HepG2 (cell line): ENCODE data around the gene ZPR1. TPM values are rescaled to one million over a fixed set of nuclear protein-coding genes. Genes with fewer than 3 reads are reported as not detected.
A peak's percentile ranks its signal among the peaks of the same experiment; 100 is the strongest.

Experiments
- ATAC-seq: fragments of 200-7000 bp; cut with Tn5 transposase; 3 replicates; pipeline ENCODE4 v1.9.1; 2020; ENCODE audit warnings: mild to moderate bottlenecking, moderate library complexity
- BruUV-seq: library from RNA; stranded (reverse); fragments of 400-500 nt; replicated peaks from 2 replicates; lab custom pipeline; 2021; lab: Mats Ljungman, UMichigan
- CTCF ChIA-PET: fragments of 300-600 bp; formaldehyde crosslinking; extraction: SDS; loops from one replicate; lab custom pipeline; 2021; ENCODE audit warnings: low total read pairs, inconsistent platforms, low intra/inter-chr PET ratio; lab: Yijun Ruan, JAX
- POLR2A ChIA-PET: fragments of 350-600 bp; sonication (Branson Sonifier 250); formaldehyde crosslinking; loops from one replicate; lab custom pipeline; 2020; ENCODE audit warnings: antibody characterized with exemption, inconsistent platforms; lab: Yijun Ruan, JAX
- DNase-seq: peaks from one replicate; pipeline ENCODE4 v3.0.0-alpha.2; 2015; ENCODE audit warnings: low spot score
- FAIRE-seq: peaks from 3 replicates; lab custom pipeline; 2011; peaks lifted over from hg19 to GRCh38; lab: Jason Lieb, UNC
- H2AFZ ChIP-seq: one replicate; pipeline ENCODE4 v1.6.1; 2011; ENCODE audit warnings: low read length, inconsistent platforms
- H3K27ac ChIP-seq: fragments of 300-600 bp; 3 replicates; pipeline ENCODE4 v1.8.0; 2011; ENCODE audit warnings: mixed run types, mild to moderate bottlenecking, mixed read lengths, low read length, inconsistent platforms; ENCODE audit not compliant: insufficient read depth; ENCODE audit errors: extremely low read length
- H3K27me3 ChIP-seq, 2 experiments: fragments of 200-600 bp in 1 of 2; 2 replicates in 1 of 2; 3 replicates in 1 of 2; pipeline versions ENCODE4 v1.6.0 to v1.8.0; 2011; ENCODE audit warnings: low read length in 2 of 2, mild to moderate bottlenecking in 2 of 2, moderate library complexity in 2 of 2, inconsistent platforms in 1 of 2; ENCODE audit not compliant: insufficient read depth in 2 of 2, control insufficient read depth in 1 of 2
- H3K36me3 ChIP-seq, 2 experiments: fragments of 200-600 bp in 1 of 2; replicated peaks in 1 of 2; 2 replicates in 1 of 2; 3 replicates in 1 of 2; pipeline versions ENCODE4 v1.5.1 to v1.8.0; 2011; ENCODE audit warnings: low read length in 2 of 2, inconsistent platforms in 1 of 2; ENCODE audit not compliant: insufficient read depth in 2 of 2, control insufficient read depth in 1 of 2
- H3K4me1 ChIP-seq: 2 replicates; pipeline ENCODE4 v1.5.1; 2012; ENCODE audit warnings: low read length, inconsistent platforms; ENCODE audit not compliant: insufficient read depth
- H3K4me2 ChIP-seq: 2 replicates; pipeline ENCODE4 v1.6.0; 2011; ENCODE audit warnings: low read depth, low read length, inconsistent platforms
- H3K4me3 ChIP-seq, 3 experiments: fragments of 200-600 bp in 1 of 3; sonication (generic), shearing (Covaris generic) in 1 of 3; replicated peaks in 1 of 3; 2 replicates each; pipeline ENCODE4 v1.5.1; 2011 to 2016; ENCODE audit warnings: low read length in 3 of 3, inconsistent platforms in 2 of 3, low read depth in 2 of 3, mild to moderate bottlenecking in 2 of 3, control low read depth in 1 of 3, mixed read lengths in 1 of 3; ENCODE audit not compliant: insufficient read depth in 1 of 3
- H3K79me2 ChIP-seq: one replicate; pipeline ENCODE4 v1.6.1; 2011; ENCODE audit warnings: low read length, inconsistent platforms; ENCODE audit not compliant: insufficient read depth
- H3K9ac ChIP-seq: 2 replicates; pipeline ENCODE4 v1.6.0; 2011; ENCODE audit warnings: mild to moderate bottlenecking, low read depth, low read length, inconsistent platforms; ENCODE audit not compliant: insufficient read depth
- H3K9me3 ChIP-seq: 2 replicates; pipeline ENCODE4 v1.5.1; 2012; ENCODE audit warnings: mild to moderate bottlenecking, low read length
- H4K20me1 ChIP-seq: 2 replicates; pipeline ENCODE4 v1.6.0; 2011; ENCODE audit warnings: inconsistent platforms, mild to moderate bottlenecking, low read length, moderate library complexity; ENCODE audit not compliant: insufficient read depth
- AGO2 ChIP-seq: fragments of 200-400 bp; formaldehyde crosslinking; optimal IDR thresholded peaks from 2 replicates; pipeline ENCODE3; 2017; ENCODE audit warnings: mild to moderate bottlenecking, low read depth, low read length, moderate library complexity
- CCAR2 ChIP-seq: fragments of 200-400 bp; formaldehyde crosslinking; optimal IDR thresholded peaks from 2 replicates; pipeline ENCODE3; 2018; ENCODE audit warnings: low read depth, mild to moderate bottlenecking, low read length, moderate library complexity
- ESRRA ChIP-seq: sonication (generic); formaldehyde crosslinking; IDR thresholded peaks from 2 replicates; pipeline ENCODE4 v1.5.1; 2020; ENCODE audit warnings: mild to moderate bottlenecking, low read depth, missing genetic modification reagents
- HDAC6 ChIP-seq: fragments of 200-600 bp; sonication (generic); IDR thresholded peaks from 2 replicates; pipeline ENCODE4 v1.7.0; 2017; ENCODE audit warnings: mild to moderate bottlenecking, antibody characterized with exemption, low read length, low read depth
- HNRNPLL ChIP-seq: fragments of 200-400 bp; formaldehyde crosslinking; IDR thresholded peaks from 2 replicates; pipeline ENCODE4 v1.6.1; 2017; ENCODE audit warnings: mild to moderate bottlenecking, low read depth, low read length; ENCODE audit not compliant: poor library complexity, severe bottlenecking
- MTA1 ChIP-seq: sonication (generic); formaldehyde crosslinking; IDR thresholded peaks from 2 replicates; pipeline ENCODE4 v1.4.0; 2020; ENCODE audit warnings: missing genetic modification reagents, mild to moderate bottlenecking, borderline replicate concordance
- PITX1 ChIP-seq: sonication (generic); formaldehyde crosslinking; IDR thresholded peaks from 2 replicates; pipeline ENCODE4 v1.5.1; 2020; ENCODE audit warnings: mild to moderate bottlenecking, missing genetic modification reagents
- RBFOX2 ChIP-seq: fragments of 200-400 bp; formaldehyde crosslinking; IDR thresholded peaks from 2 replicates; pipeline ENCODE4 v1.6.1; 2017; ENCODE audit warnings: low read depth, mild to moderate bottlenecking, low read length
- SIN3A ChIP-seq: IDR thresholded peaks from 2 replicates; pipeline ENCODE4 v1.6.1; 2011; ENCODE audit warnings: low read depth, mild to moderate bottlenecking, control low read depth, low read length, borderline replicate concordance
- TBX3 ChIP-seq: fragments of 450-650 bp; IDR thresholded peaks from 2 replicates; pipeline ENCODE4 v1.6.1; 2017; ENCODE audit warnings: antibody characterized with exemption, mild to moderate bottlenecking, inconsistent platforms, borderline replicate concordance
- ZC3H13 ChIP-seq: sonication (generic); formaldehyde crosslinking; IDR thresholded peaks from 2 replicates; pipeline ENCODE4 v1.8.1; 2023; ENCODE audit warnings: mild to moderate bottlenecking, missing genetic modification reagents, moderate library complexity
- ZFP90 ChIP-seq: sonication (generic); formaldehyde crosslinking; IDR thresholded peaks from 2 replicates; pipeline ENCODE4 v1.8.0; 2022; ENCODE audit warnings: missing genetic modification reagents, mild to moderate bottlenecking, inconsistent platforms, borderline replicate concordance
- ZMYM3 ChIP-seq: sonication (generic); formaldehyde crosslinking; IDR thresholded peaks from 2 replicates; pipeline ENCODE4 v1.5.1; 2020; ENCODE audit warnings: mild to moderate bottlenecking, missing genetic modification reagents
- ZNF121 ChIP-seq: sonication (generic); formaldehyde crosslinking; IDR thresholded peaks from 2 replicates; pipeline ENCODE4 v1.5.0; 2020; ENCODE audit warnings: mild to moderate bottlenecking, missing genetic modification reagents
- ZNF160 ChIP-seq: sonication (generic); formaldehyde crosslinking; IDR thresholded peaks from 2 replicates; pipeline ENCODE4 v1.8.0; 2022; ENCODE audit warnings: mild to moderate bottlenecking, inconsistent platforms, missing genetic modification reagents
- ZNF232 ChIP-seq: sonication (generic); formaldehyde crosslinking; IDR thresholded peaks from 2 replicates; pipeline ENCODE4 v1.4.0; 2020; ENCODE audit warnings: missing genetic modification reagents, borderline replicate concordance
- ZNF34 ChIP-seq: sonication (generic); formaldehyde crosslinking; IDR thresholded peaks from 2 replicates; pipeline ENCODE4 v1.4.0; 2020; ENCODE audit warnings: mild to moderate bottlenecking, missing genetic modification reagents, borderline replicate concordance
- ZNF709 ChIP-seq: sonication (generic); formaldehyde crosslinking; IDR thresholded peaks from 2 replicates; pipeline ENCODE4 v1.5.0; 2020; ENCODE audit warnings: mild to moderate bottlenecking, missing genetic modification reagents
- ZNF737 ChIP-seq: sonication (generic); formaldehyde crosslinking; IDR thresholded peaks from 2 replicates; pipeline ENCODE4 v1.5.0; 2020; ENCODE audit warnings: missing genetic modification reagents, mild to moderate bottlenecking, borderline replicate concordance
- ZNF749 ChIP-seq: sonication (generic); formaldehyde crosslinking; IDR thresholded peaks from 2 replicates; pipeline ENCODE4 v1.8.0; 2022; ENCODE audit warnings: mild to moderate bottlenecking, missing genetic modification reagents, moderate library complexity, borderline replicate concordance
- WGBS: methylation state at CpG from one replicate; pipeline ENCODE4 v1.1.6; 2017; ENCODE audit warnings: low lambda C conversion rate; 5-methylcytosine and 5-hydroxymethylcytosine counted together
- in situ Hi-C: cut with HindIII; loops from 2 replicates; pipeline ENCODE4 v1.10.0; 2017; ENCODE audit warnings: low pct_unique_long_range_greater_than_20kb; ENCODE audit not compliant: extremely low pct_ligation_motif_present
- intact Hi-C: fragments of 100-400 bp; cut with micrococcal nuclease; formaldehyde crosslinking; loops from one replicate; pipeline ENCODE4 v1.10.0; 2022; ENCODE audit not compliant: unreplicated experiment
- polyA plus RNA-seq, 8 experiments: library from polyadenylated mRNA; depleted of rRNA in 3 of 8; stranded (reverse) in 7 of 8; unstranded in 1 of 8; fragments of >200 nt; fragmentation: Illumina TruSeq in 4 of 8; extraction: Trizol in 4 of 8; gene quantifications; 2 replicates each; pipeline versions ENCODE4 v1.2.1 to v1.2.3, GENCODE V29; 2011 to 2016; ENCODE audit warnings: low read depth in 4 of 8, missing spikeins in 1 of 8, mixed read lengths in 1 of 8; ENCODE audit not compliant: insufficient read depth in 1 of 8
- total RNA-seq, 5 experiments: library from RNA; depleted of rRNA; stranded (reverse); fragments of >200 nt; fragmentation: Illumina TruSeq; extraction: Trizol; gene quantifications; 2 replicates each; pipeline ENCODE4 v1.2.3, GENCODE V29; 2016; ENCODE audit warnings: low read depth in 1 of 5
- TF ChIP-seq, protein P1 (sequence below): sonication (generic); formaldehyde crosslinking; IDR thresholded peaks from 2 replicates; pipeline ENCODE4 v1.5.0; 2020; ENCODE audit warnings: missing genetic modification reagents, mild to moderate bottlenecking, borderline replicate concordance
- TF ChIP-seq, protein P2 (sequence below): sonication (generic); formaldehyde crosslinking; IDR thresholded peaks from 2 replicates; pipeline ENCODE4 v1.8.1; 2023; ENCODE audit warnings: mild to moderate bottlenecking, missing genetic modification reagents, borderline replicate concordance

Gene ZPR1
- total and polyA plus RNA-seq, 2 of the 13 experiments (the other 11 are each of a cell fraction or from before 2014, with no cell fraction given): 40.0 to 79.3 TPM

DNA sequence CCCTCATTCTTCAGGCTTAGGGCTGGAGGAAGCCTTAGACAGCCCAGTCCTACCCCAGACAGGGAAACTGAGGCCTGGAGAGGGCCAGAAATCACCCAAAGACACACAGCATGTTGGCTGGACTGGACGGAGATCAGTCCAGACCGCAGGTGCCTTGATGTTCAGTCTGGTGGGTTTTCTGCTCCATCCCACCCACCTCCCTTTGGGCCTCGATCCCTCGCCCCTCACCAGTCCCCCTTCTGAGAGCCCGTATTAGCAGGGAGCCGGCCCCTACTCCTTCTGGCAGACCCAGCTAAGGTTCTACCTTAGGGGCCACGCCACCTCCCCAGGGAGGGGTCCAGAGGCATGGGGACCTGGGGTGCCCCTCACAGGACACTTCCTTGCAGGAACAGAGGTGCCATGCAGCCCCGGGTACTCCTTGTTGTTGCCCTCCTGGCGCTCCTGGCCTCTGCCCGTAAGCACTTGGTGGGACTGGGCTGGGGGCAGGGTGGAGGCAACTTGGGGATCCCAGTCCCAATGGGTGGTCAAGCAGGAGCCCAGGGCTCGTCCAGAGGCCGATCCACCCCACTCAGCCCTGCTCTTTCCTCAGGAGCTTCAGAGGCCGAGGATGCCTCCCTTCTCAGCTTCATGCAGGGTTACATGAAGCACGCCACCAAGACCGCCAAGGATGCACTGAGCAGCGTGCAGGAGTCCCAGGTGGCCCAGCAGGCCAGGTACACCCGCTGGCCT is 42.5 kb upstream of the ZPR1 start (continued):
- TF ChIP-seq, protein P1, sequence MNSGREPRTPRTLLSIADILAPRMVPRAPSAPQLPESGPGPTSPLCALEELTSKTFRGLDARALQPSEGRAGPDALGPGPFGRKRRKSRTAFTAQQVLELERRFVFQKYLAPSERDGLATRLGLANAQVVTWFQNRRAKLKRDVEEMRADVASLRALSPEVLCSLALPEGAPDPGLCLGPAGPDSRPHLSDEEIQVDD (CRISPR knock-in tag): no peak
- TF ChIP-seq MTA1 (no peak), AGO2 (peak; percentile 91), CCAR2 (no peak), ZNF749 (CRISPR knock-in tag) (no peak), RBFOX2 (peak; percentile 51), HNRNPLL (no peak), ZC3H13 (0 out of 2 replicates have a peak, but pooled peaks have one; percentile 24), HDAC6 (no peak)

DNA sequence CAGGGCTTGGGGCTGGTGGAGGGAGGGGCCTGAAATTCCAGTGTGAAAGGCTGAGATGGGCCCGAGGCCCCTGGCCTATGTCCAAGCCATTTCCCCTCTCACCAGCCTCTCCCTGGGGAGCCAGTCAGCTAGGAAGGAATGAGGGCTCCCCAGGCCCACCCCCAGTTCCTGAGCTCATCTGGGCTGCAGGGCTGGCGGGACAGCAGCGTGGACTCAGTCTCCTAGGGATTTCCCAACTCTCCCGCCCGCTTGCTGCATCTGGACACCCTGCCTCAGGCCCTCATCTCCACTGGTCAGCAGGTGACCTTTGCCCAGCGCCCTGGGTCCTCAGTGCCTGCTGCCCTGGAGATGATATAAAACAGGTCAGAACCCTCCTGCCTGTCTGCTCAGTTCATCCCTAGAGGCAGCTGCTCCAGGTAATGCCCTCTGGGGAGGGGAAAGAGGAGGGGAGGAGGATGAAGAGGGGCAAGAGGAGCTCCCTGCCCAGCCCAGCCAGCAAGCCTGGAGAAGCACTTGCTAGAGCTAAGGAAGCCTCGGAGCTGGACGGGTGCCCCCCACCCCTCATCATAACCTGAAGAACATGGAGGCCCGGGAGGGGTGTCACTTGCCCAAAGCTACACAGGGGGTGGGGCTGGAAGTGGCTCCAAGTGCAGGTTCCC is 41.8 kb upstream of the ZPR1 start, which contains the start of gene APOC3:
Gene APOC3 (plus strand): TSS at position 383 of the 659 bp plus-strand sequence. CDS start 676 bp downstream, outside the sequence.
- POLR2A ChIA-PET: interaction anchor here (0.6 to 18.4 kb wide), 23 partner anchors 8 to 470 kb away, joined by 3 to 1365 read pairs (median 5); partner anchors contain the start of genes APOA1, APOA5, BUD13 and PAFAH1B2
- H3K4me3 ChIP-seq: peak within 1 kb of the TSS; percentile 61 to 79 (median 62)
- no peaks in the 10 kb centered on the region for H3K27me3 ChIP-seq
- peak within 1 kb of the TSS; percentile 82 for H3K9ac ChIP-seq
- intact Hi-C loops (loop anchor here (1.0 kb wide), 1 partner anchor 21 kb away; no protein-coding TSS in a partner anchor), in situ Hi-C loops (no loop called here)
- H2AFZ ChIP-seq: no peak within 1 kb of the TSS
- ATAC-seq (peak; percentile 36), DNase-seq (peak; percentile 85), FAIRE-seq (peak; percentile 12)
- H4K20me1 ChIP-seq: no peaks in the 10 kb centered on the region
- H3K9me3 ChIP-seq: no peaks in the 10 kb centered on the region
- H3K36me3 ChIP-seq: no peaks in the 10 kb centered on the region; a peak in 1 of 5 replicates
- H3K79me2 ChIP-seq: peaks cover 29% of the 10 kb centered on the region
- H3K4me2 ChIP-seq: peak within 1 kb of the TSS; percentile 97
- CTCF ChIA-PET: interaction anchor here (2.3 kb wide), 1 partner anchor 37 kb away, joined by 12 read pairs; the partner anchor contains the start of gene APOA5
- WGBS: 3% methylated on average over 5 of the region's 9 CpGs
- peak within 1 kb of the TSS; percentile 99 for H3K27ac ChIP-seq
- H3K4me1 ChIP-seq: peaks cover 95% of the 10 kb centered on the region
- BruUV-seq: no TSS peak
- 0 out of 2 replicates have a peak, but pooled peaks have one; percentile 31 for TF ChIP-seq ZNF160
- TF ChIP-seq ZMYM3 (CRISPR knock-in tag): peak; percentile 85
- no peak; the same call in 1 of the 2 replicates for TF ChIP-seq ZNF232
- TF ChIP-seq SIN3A: peak; percentile 42; the same call in 1 of the 2 replicates
- TF ChIP-seq ZNF121 (CRISPR knock-in tag): no peak
- no peak for TF ChIP-seq ZFP90
- TF ChIP-seq PITX1: peak; percentile 64; the same call in 1 of the 2 replicates
- TF ChIP-seq TBX3: no peak
- peak; percentile 83 for TF ChIP-seq ESRRA (CRISPR knock-in tag)
- no peak for TF ChIP-seq ZNF34
- TF ChIP-seq ZNF737 (CRISPR knock-in tag): no peak
- TF ChIP-seq, protein P2, sequence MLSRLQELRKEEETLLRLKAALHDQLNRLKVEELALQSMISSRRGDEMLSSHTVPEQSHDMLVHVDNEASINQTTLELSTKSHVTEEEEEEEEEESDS: no peak
- peak; percentile 17; the same call in 1 of the 2 replicates for TF ChIP-seq ZNF709 (CRISPR knock-in tag)
